SK-N-SH (cell line): ENCODE results near the gene CCDC169. TPM values are rescaled to one million over a fixed set of nuclear protein-coding genes. Genes with fewer than 3 reads are reported as not detected.

Experiments used
- CTCF ChIA-PET: fragments of 300-600, 350-600 bp; formaldehyde crosslinking; extraction: SDS; loops from one replicate; lab custom pipeline; 2021; lab: Yijun Ruan, JAX
- POLR2A ChIA-PET: fragments of 350-600 bp; sonication (Branson Sonifier 250); formaldehyde crosslinking; extraction: SDS; loops from one replicate; lab custom pipeline; 2020; ENCODE audit warnings: antibody characterized with exemption, inconsistent platforms; lab: Yijun Ruan, JAX
- DNase-seq: peaks from one replicate; pipeline ENCODE4 v3.0.0; 2012
- H2AFZ ChIP-seq: fragments of 200-600 bp; sonication (generic); 2 replicates; pipeline ENCODE4 v1.8.1; 2016; ENCODE audit warnings: antibody characterized with exemption, mild to moderate bottlenecking, low read depth
- H3F3A ChIP-seq: fragments of 200-600 bp; sonication (generic); replicated peaks from 2 replicates; pipeline ENCODE3; 2016; ENCODE audit warnings: antibody characterized with exemption, mild to moderate bottlenecking; ENCODE audit not compliant: insufficient read depth
- H3K27ac ChIP-seq, 2 experiments: fragments of 200-500 bp in 1 of 2; fragments of 200-600 bp in 1 of 2; sonication (Bioruptor generic) in 1 of 2; sonication (generic), shearing (Covaris generic) in 1 of 2; 2 replicates each; pipeline versions ENCODE4 v1.5.1 to v1.6.1; 2014 to 2016; ENCODE audit warnings: low read depth in 2 of 2, inconsistent platforms in 1 of 2, low read length in 1 of 2, mild to moderate bottlenecking in 1 of 2, mixed read lengths in 1 of 2
- H3K27me3 ChIP-seq: fragments of 200-600 bp; sonication (generic), shearing (Covaris generic); 2 replicates; pipeline ENCODE4 v1.6.1; 2016; ENCODE audit warnings: mixed run types; ENCODE audit not compliant: insufficient read depth
- H3K36me3 ChIP-seq, 2 experiments: fragments of 200-500 bp in 1 of 2; fragments of 200-600 bp in 1 of 2; sonication (Bioruptor generic) in 1 of 2; sonication (generic) in 1 of 2; replicated peaks in 1 of 2; 2 replicates each; pipeline versions ENCODE3 to v1.5.1; 2014 to 2016; ENCODE audit warnings: low read length in 1 of 2, mild to moderate bottlenecking in 1 of 2; ENCODE audit not compliant: insufficient read depth in 2 of 2, control insufficient read depth in 1 of 2
- H3K4me1 ChIP-seq, 2 experiments: fragments of 200-500 bp in 1 of 2; fragments of 200-600 bp in 1 of 2; sonication (Bioruptor generic) in 1 of 2; sonication (generic), shearing (Covaris generic) in 1 of 2; 2 replicates each; pipeline versions ENCODE4 v1.5.1 to v1.6.1; 2014 to 2016; ENCODE audit warnings: low read depth in 1 of 2, low read length in 1 of 2, mixed run types in 1 of 2; ENCODE audit not compliant: insufficient read depth in 2 of 2, control insufficient read depth in 1 of 2
- H3K4me2 ChIP-seq: fragments of 200-600 bp; sonication (generic), shearing (Covaris generic); 2 replicates; pipeline ENCODE4 v1.6.1; 2017; ENCODE audit warnings: mixed run types
- H3K4me3 ChIP-seq, 2 experiments: fragments of 200-500 bp in 1 of 2; fragments of 200-600 bp in 1 of 2; sonication (Bioruptor generic) in 1 of 2; sonication (generic), shearing (Covaris generic) in 1 of 2; 2 replicates each; pipeline versions ENCODE4 v1.5.1 to v1.8.1; 2014 to 2016; ENCODE audit warnings: low read depth in 2 of 2, inconsistent platforms in 1 of 2, low read length in 1 of 2, mild to moderate bottlenecking in 1 of 2, mixed read lengths in 1 of 2, moderate library complexity in 1 of 2
- H3K79me2 ChIP-seq: fragments of 200-600 bp; sonication (generic); 2 replicates; pipeline ENCODE4 v1.8.1; 2017; ENCODE audit warnings: mild to moderate bottlenecking; ENCODE audit not compliant: insufficient read depth
- H3K9ac ChIP-seq: fragments of 200-600 bp; sonication (generic); 2 replicates; pipeline ENCODE4 v1.6.1; 2017; ENCODE audit warnings: mixed run types
- H3K9me2 ChIP-seq: fragments of 200-600 bp; sonication (generic); 2 replicates; pipeline ENCODE4 v1.6.1; 2017; ENCODE audit warnings: mixed run types
- H3K9me3 ChIP-seq: fragments of 200-600 bp; sonication (generic); 2 replicates; pipeline ENCODE4 v1.6.1; 2017; ENCODE audit warnings: mixed run types, mild to moderate bottlenecking, moderate library complexity
- H4K20me1 ChIP-seq: fragments of 200-600 bp; sonication (generic); 2 replicates; pipeline ENCODE4 v1.6.1; 2017; ENCODE audit warnings: mild to moderate bottlenecking, mixed run types; ENCODE audit not compliant: insufficient read depth
- CHD2 ChIP-seq: fragments of 150-350 bp; IDR thresholded peaks from 2 replicates; pipeline ENCODE4 v1.6.1; 2018; ENCODE audit warnings: low read length; ENCODE audit not compliant: partially characterized antibody
- ELF1 ChIP-seq: IDR thresholded peaks from 2 replicates; pipeline ENCODE4 v1.4.0; 2012
- FOSL2 ChIP-seq: IDR thresholded peaks from 2 replicates; pipeline ENCODE4 v1.4.0; 2012; ENCODE audit warnings: low read depth, mild to moderate bottlenecking, moderate library complexity, borderline replicate concordance
- FOXJ3 ChIP-seq: sonication (generic); formaldehyde crosslinking; IDR thresholded peaks from 2 replicates; pipeline ENCODE4 v1.5.1; 2020; ENCODE audit warnings: mild to moderate bottlenecking, missing genetic modification reagents
- FOXM1 ChIP-seq: IDR thresholded peaks from 2 replicates; pipeline ENCODE4 v1.4.0; 2012; ENCODE audit warnings: low read depth, mild to moderate bottlenecking
- GABPA ChIP-seq: IDR thresholded peaks from 2 replicates; pipeline ENCODE4 v1.4.0; 2012; ENCODE audit warnings: low read depth, mild to moderate bottlenecking
- JUND ChIP-seq: IDR thresholded peaks from 2 replicates; pipeline ENCODE4 v1.4.0; 2012
- MAX ChIP-seq: IDR thresholded peaks from 2 replicates; pipeline ENCODE4 v1.4.0; 2012; ENCODE audit warnings: low read depth
- MEF2A ChIP-seq: IDR thresholded peaks from 2 replicates; pipeline ENCODE4 v1.4.0; 2012; ENCODE audit warnings: low read depth, borderline replicate concordance
- NRF1 ChIP-seq: IDR thresholded peaks from 2 replicates; pipeline ENCODE4 v1.6.1; 2012; ENCODE audit warnings: low read depth, mild to moderate bottlenecking, low read length
- RCOR1 ChIP-seq: fragments of 150-350 bp; IDR thresholded peaks from 2 replicates; pipeline ENCODE4 v1.6.1; 2017; ENCODE audit warnings: antibody characterized with exemption, low read length
- RXRA ChIP-seq: IDR thresholded peaks from 2 replicates; pipeline ENCODE4 v1.4.0; 2012; ENCODE audit warnings: low read depth, mild to moderate bottlenecking, borderline replicate concordance
- SIN3A ChIP-seq: IDR thresholded peaks from 2 replicates; pipeline ENCODE4 v1.6.1; 2012; ENCODE audit warnings: low read depth, mild to moderate bottlenecking, low read length, moderate library complexity, borderline replicate concordance
- SMC3 ChIP-seq: IDR thresholded peaks from 2 replicates; pipeline ENCODE4 v1.6.1; 2012; ENCODE audit warnings: low read depth, low read length, improper control_type of control experiment
- TAF1 ChIP-seq: IDR thresholded peaks from 2 replicates; pipeline ENCODE4 v1.6.1; 2012; ENCODE audit warnings: low read depth, mild to moderate bottlenecking, low read length, moderate library complexity, borderline replicate concordance
- TEAD4 ChIP-seq: IDR thresholded peaks from 2 replicates; pipeline ENCODE4 v1.4.0; 2012; ENCODE audit warnings: mild to moderate bottlenecking, borderline replicate concordance; ENCODE audit not compliant: insufficient read depth
- YY1 ChIP-seq: IDR thresholded peaks from 2 replicates; pipeline ENCODE4 v1.4.0; 2012; ENCODE audit warnings: low read depth, mild to moderate bottlenecking
- WGBS: methylation state at CpG from one replicate; pipeline ENCODE4 v1.1.6; 2017; ENCODE audit warnings: low lambda C conversion rate; 5-methylcytosine and 5-hydroxymethylcytosine counted together
- polyA plus RNA-seq, 3 experiments: library from polyadenylated mRNA; depleted of rRNA; stranded (reverse); fragments of >200 nt; gene quantifications; 2 replicates each; pipeline ENCODE4 v1.2.3, GENCODE V29; 2012

Gene CCDC169
- polyA plus RNA-seq, 1 of the 3 experiments (the other 2 are of a cell fraction) = 1.8 TPM

DNA sequence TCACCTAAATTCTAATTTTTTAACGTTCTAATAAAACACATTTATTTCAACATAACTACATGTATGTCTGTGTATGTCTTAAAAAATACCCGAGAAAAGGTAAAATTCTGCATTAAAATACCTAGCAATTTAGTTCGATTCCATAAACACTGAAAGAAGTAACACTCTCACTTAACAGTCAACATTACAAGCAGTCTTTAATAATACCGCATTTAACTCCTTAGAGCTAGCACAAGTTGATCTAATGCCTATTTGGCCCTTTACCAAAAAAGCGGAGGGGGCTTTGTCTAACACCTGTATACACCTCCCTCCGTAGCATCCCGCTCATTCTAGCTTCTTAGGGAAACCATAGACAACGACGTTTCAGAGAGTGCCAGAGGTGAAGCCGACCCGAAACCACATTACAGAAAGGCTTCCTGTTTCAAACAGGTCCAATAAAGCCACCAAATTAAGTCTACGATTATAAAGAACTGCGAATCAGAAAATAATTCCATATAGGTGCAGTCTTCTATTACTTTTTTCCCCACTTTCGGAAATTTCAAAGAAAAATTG lies 47.3 kb upstream of the CCDC169 start:
- Histone ChIP-seq H3K4me3 (no peak overlapping the region), H4K20me1 (no peaks in the 10 kb centered on the region), H3K27me3 (no peaks in the 10 kb centered on the region), H2AFZ (no peak overlapping the region), H3K4me1 (no peaks in the 10 kb centered on the region; a peak in 3 of 4 replicates), H3K9me2 (no peaks in the 10 kb centered on the region), H3K4me2 (no peak overlapping the region), H3K9ac (no peak overlapping the region), H3K79me2 (peaks cover 3% of the 10 kb centered on the region; the same call in 1 of the 2 replicates), H3K36me3 (no peaks in the 10 kb centered on the region), H3K9me3 (no peaks in the 10 kb centered on the region), H3K27ac (no peak overlapping the region), H3F3A (peaks cover 4% of the 10 kb centered on the region)
- 89% methylated on average over 14 of the region's 14 CpGs for WGBS
- POLR2A ChIA-PET = no interaction called here
- CTCF ChIA-PET = interaction anchor here (0.6 to 3.2 kb wide), 3 partner anchors 49 to 399 kb away, joined by 3 to 13 read pairs (median 3); no protein-coding TSS in a partner anchor
- TF ChIP-seq CHD2 (no peak), FOSL2 (no peak), TAF1 (no peak), SIN3A (no peak), TEAD4 (no peak), GABPA (no peak), ELF1 (no peak), RCOR1 (no peak), JUND (no peak), NRF1 (no peak), FOXJ3 (CRISPR knock-in tag) (no peak)
- no peak for DNase-seq

- Histone ChIP-seq H3K4me3 (no peak overlapping the region), H3F3A (peaks cover 4% of the 10 kb centered on the region), H3K9me3 (no peaks in the 10 kb centered on the region), H3K27me3 (no peaks in the 10 kb centered on the region), H2AFZ (no peak overlapping the region), H3K4me2 (no peak overlapping the region), H3K79me2 (peaks cover 3% of the 10 kb centered on the region; the same call in 1 of the 2 replicates), H3K36me3 (no peaks in the 10 kb centered on the region), H3K27ac (no peak overlapping the region), H3K9ac (no peak overlapping the region), H4K20me1 (no peaks in the 10 kb centered on the region), H3K4me1 (no peaks in the 10 kb centered on the region; a peak in 2 of 4 replicates), H3K9me2 (no peaks in the 10 kb centered on the region)
- no peak for DNase-seq
- TF ChIP-seq NRF1 = no peak
- no peak for TF ChIP-seq SIN3A
- no peak for TF ChIP-seq FOSL2
- no peak for TF ChIP-seq MAX
- TF ChIP-seq SMC3 = no peak
- no peak for TF ChIP-seq MEF2A
- no peak for TF ChIP-seq RXRA
- no peak for TF ChIP-seq YY1
- TF ChIP-seq FOXM1 = no peak
- no peak for TF ChIP-seq FOXJ3 (CRISPR knock-in tag)
- CTCF ChIA-PET = interaction anchor here (0.8 kb wide), 1 partner anchor 195 kb away, joined by 3 read pairs; no protein-coding TSS in a partner anchor
- 85% methylated on average over 6 of the region's 6 CpGs for WGBS
- POLR2A ChIA-PET = no interaction called here
Measured at GRCh38 chr13:36344173-36344572, 46.6 kb upstream of the CCDC169 start.
